Hepatocyte (in vitro differentiated cells): ENCODE results near the gene NPHP4. TPM values are rescaled to one million over a fixed set of nuclear protein-coding genes. Genes with fewer than 3 reads are reported as not detected.

ENCODE experiments used
- DNase-seq: peaks from one replicate; pipeline ENCODE4 v3.0.0-alpha.2; 2016; ENCODE audit warnings: low spot score
- H2AFZ ChIP-seq: fragments of 200-600 bp; sonication (generic); 2 replicates; pipeline ENCODE4 v1.6.0; 2016; ENCODE audit warnings: antibody characterized with exemption, mild to moderate bottlenecking
- H3K27ac ChIP-seq: fragments of 200-600 bp; sonication (generic); 2 replicates; pipeline ENCODE4 v1.5.1; 2016; ENCODE audit warnings: mild to moderate bottlenecking
- H3K27me3 ChIP-seq: fragments of 200-600 bp; sonication (generic); 2 replicates; pipeline ENCODE4 v1.6.1; 2016
- H3K36me3 ChIP-seq: fragments of 200-600 bp; sonication (generic); replicated peaks from 2 replicates; pipeline ENCODE4 v1.5.1; 2016; ENCODE audit warnings: low read depth; ENCODE audit not compliant: insufficient read depth
- H3K4me1 ChIP-seq: fragments of 200-600 bp; sonication (generic); 2 replicates; pipeline ENCODE4 v1.5.1; 2016; ENCODE audit warnings: mild to moderate bottlenecking, moderate library complexity; ENCODE audit not compliant: insufficient read depth
- H3K4me2 ChIP-seq: fragments of 200-600 bp; sonication (generic); 2 replicates; pipeline ENCODE4 v1.6.0; 2016
- H3K4me3 ChIP-seq: fragments of 200-600 bp; sonication (generic); 2 replicates; pipeline ENCODE4 v1.5.1; 2016; ENCODE audit warnings: mild to moderate bottlenecking
- H3K79me2 ChIP-seq: fragments of 200-600 bp; sonication (generic); 2 replicates; pipeline ENCODE4 v1.6.0; 2017; ENCODE audit warnings: mild to moderate bottlenecking
- H3K9me2 ChIP-seq: fragments of 200-600 bp; sonication (generic); replicated peaks from 2 replicates; pipeline ENCODE4 v1.6.0; 2017; ENCODE audit warnings: mild to moderate bottlenecking; ENCODE audit not compliant: insufficient read depth
- H3K9me3 ChIP-seq: fragments of 200-600 bp; sonication (generic); 2 replicates; pipeline ENCODE4 v1.5.1; 2016; ENCODE audit warnings: low read depth, mild to moderate bottlenecking
- H4K20me1 ChIP-seq: fragments of 200-600 bp; sonication (generic); 2 replicates; pipeline ENCODE4 v1.6.0; 2016; ENCODE audit warnings: mild to moderate bottlenecking; ENCODE audit not compliant: insufficient read depth, poor library complexity, severe bottlenecking
- EZH2 ChIP-seq: fragments of 200-600 bp; sonication (generic); IDR thresholded peaks from 2 replicates; pipeline ENCODE4 v1.6.1; 2016; ENCODE audit warnings: antibody characterized with exemption, mild to moderate bottlenecking, borderline replicate concordance
- EZH2phosphoT487 ChIP-seq: fragments of 200-600 bp; sonication (generic); IDR thresholded peaks from one replicate; pipeline ENCODE4 v1.6.1; 2018; ENCODE audit warnings: antibody characterized with exemption, mild to moderate bottlenecking, low read depth, moderate library complexity; ENCODE audit not compliant: unreplicated experiment, severe bottlenecking
- WGBS: methylation state at CpG from one replicate; pipeline ENCODE4 v1.1.6; 2016; ENCODE audit warnings: low lambda C conversion rate; ENCODE audit errors: missing lambda C conversion rate; 5-methylcytosine and 5-hydroxymethylcytosine counted together
- polyA plus RNA-seq: library from polyadenylated mRNA; unstranded; fragments of >200 nt; fragmentation: Nextera tagmentation; extraction: Ambion mirVana; gene quantifications from 2 replicates; pipeline ENCODE4 v1.2.1, GENCODE V29; 2016
- total RNA-seq: library from RNA; depleted of rRNA; stranded (reverse); fragments of >200 nt; gene quantifications from 2 replicates; pipeline ENCODE4 v1.2.3, GENCODE V29; 2014
- TF ChIP-seq, protein P1 (sequence below): fragments of 200-600 bp; sonication (generic); IDR thresholded peaks from 2 replicates; pipeline ENCODE4 v1.5.1; 2016; ENCODE audit warnings: antibody characterized with exemption, mild to moderate bottlenecking; ENCODE audit not compliant: poor library complexity

The NPHP4 gene
- total and polyA plus RNA-seq, 2 experiments from 2014 or later = 5.6 to 6.0 TPM

DNA sequence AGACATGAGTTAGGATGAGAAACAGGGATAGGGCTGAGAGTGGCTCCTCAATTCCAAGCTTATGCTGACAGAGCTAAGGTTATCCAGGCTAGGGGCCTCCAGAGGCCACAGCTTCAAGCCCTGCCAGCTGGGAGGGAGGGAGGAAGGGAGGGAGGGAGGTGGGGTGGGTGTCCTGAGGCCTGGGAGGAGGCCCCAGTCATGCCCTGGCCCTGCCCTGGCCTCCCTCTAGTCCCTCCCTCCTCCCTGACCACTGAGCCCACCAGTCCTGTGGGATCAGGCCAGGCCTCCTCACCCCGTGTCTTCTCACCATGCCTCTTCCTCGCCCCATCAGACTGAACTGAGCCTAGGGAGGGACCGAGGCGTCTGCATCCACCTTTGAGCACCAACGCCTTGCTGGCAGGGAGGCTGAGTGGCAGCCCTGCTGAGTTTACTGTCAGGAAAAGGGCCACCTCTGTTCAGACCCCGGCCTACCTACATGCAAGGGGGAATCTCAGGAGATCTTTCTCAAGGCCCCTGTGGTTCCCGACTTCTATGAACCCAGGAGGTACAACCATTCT lies 116.1 kb downstream of the NPHP4 start:
- Histone ChIP-seq H2AFZ (no peak overlapping the region), H3K4me1 (no peaks in the 10 kb centered on the region), H3K36me3 (no peaks in the 10 kb centered on the region), H3K79me2 (no peaks in the 10 kb centered on the region), H3K9me2 (no peaks in the 10 kb centered on the region), H3K27ac (no peak overlapping the region), H3K4me3 (no peak overlapping the region), H3K27me3 (no peaks in the 10 kb centered on the region), H3K9me3 (no peaks in the 10 kb centered on the region), H3K4me2 (no peak overlapping the region), H4K20me1 (no peaks in the 10 kb centered on the region)
- TF ChIP-seq, protein P1, sequence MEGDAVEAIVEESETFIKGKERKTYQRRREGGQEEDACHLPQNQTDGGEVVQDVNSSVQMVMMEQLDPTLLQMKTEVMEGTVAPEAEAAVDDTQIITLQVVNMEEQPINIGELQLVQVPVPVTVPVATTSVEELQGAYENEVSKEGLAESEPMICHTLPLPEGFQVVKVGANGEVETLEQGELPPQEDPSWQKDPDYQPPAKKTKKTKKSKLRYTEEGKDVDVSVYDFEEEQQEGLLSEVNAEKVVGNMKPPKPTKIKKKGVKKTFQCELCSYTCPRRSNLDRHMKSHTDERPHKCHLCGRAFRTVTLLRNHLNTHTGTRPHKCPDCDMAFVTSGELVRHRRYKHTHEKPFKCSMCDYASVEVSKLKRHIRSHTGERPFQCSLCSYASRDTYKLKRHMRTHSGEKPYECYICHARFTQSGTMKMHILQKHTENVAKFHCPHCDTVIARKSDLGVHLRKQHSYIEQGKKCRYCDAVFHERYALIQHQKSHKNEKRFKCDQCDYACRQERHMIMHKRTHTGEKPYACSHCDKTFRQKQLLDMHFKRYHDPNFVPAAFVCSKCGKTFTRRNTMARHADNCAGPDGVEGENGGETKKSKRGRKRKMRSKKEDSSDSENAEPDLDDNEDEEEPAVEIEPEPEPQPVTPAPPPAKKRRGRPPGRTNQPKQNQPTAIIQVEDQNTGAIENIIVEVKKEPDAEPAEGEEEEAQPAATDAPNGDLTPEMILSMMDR = no peak
- TF ChIP-seq EZH2 (no peak), EZH2phosphoT487 (no peak)
- DNase-seq = no peak
- WGBS = 93% methylated on average over 7 of the region's 7 CpGs

DNA sequence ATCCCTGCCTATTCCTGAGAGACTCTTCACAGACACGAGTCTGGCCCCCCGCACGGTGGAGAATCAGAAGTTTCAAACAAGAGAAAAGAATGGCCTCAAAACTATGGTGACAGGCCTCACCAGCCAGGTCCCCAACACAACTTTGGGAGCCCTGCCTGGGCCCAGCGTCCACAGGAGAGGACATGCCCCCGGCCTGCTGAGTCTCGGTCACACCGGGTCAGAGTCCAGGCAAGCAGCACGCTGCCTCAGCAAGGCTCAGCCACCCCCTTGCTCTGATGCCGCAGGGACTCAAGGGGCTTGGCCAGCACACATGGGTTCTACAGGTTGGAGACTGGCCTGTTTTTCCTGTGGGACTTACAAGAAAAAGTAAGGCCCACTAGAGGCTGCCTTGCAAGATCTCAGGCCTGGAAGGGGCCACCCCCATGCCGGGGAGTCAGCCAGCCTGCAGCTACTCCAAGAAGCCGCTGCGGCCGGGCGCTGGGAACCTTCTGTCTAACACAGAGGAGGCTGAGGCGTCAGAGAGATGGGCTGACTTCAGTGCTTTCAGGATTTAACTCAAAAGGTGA lies 116.8 kb downstream of the NPHP4 start:
- Histone ChIP-seq H3K9me2 (no peaks in the 10 kb centered on the region), H3K27ac (no peak overlapping the region), H3K4me1 (no peaks in the 10 kb centered on the region), H2AFZ (no peak overlapping the region), H3K9me3 (no peaks in the 10 kb centered on the region), H3K4me2 (no peak overlapping the region), H4K20me1 (no peaks in the 10 kb centered on the region), H3K4me3 (no peak overlapping the region), H3K36me3 (no peaks in the 10 kb centered on the region), H3K27me3 (no peaks in the 10 kb centered on the region), H3K79me2 (no peaks in the 10 kb centered on the region)
- TF ChIP-seq EZH2phosphoT487 (no peak), EZH2 (no peak)
- TF ChIP-seq, protein P1 = no peak
- 96% methylated on average over 15 of the region's 15 CpGs for WGBS
- DNase-seq = no peak

- Histone ChIP-seq H3K27ac (no peak overlapping the region), H3K79me2 (no peaks in the 10 kb centered on the region), H3K9me2 (no peaks in the 10 kb centered on the region), H3K36me3 (no peaks in the 10 kb centered on the region), H3K4me1 (no peaks in the 10 kb centered on the region), H3K4me2 (no peak overlapping the region), H4K20me1 (no peaks in the 10 kb centered on the region), H2AFZ (no peak overlapping the region), H3K9me3 (no peaks in the 10 kb centered on the region), H3K4me3 (no peak overlapping the region), H3K27me3 (no peaks in the 10 kb centered on the region)
- 98% methylated on average over 39 of the region's 41 CpGs for whole genome bisulfite sequencing
- DNase-seq = no peak
- TF ChIP-seq EZH2 = no peak
- no peak for TF ChIP-seq EZH2phosphoT487
- TF ChIP-seq, protein P1 = no peak
Observed at GRCh38 chr1:5874416-5875110, 117.7 kb downstream of the NPHP4 start.
